CD4-positive, alpha-beta T cell treated with Interleukin-2 at 100 ng/mL for 4 hours (primary cell): ENCODE results near the gene GLUD2.
"Not testable (repeated sequence)": the region's sequence is repeated elsewhere in the genome, so short reads cannot be mapped to it uniquely, and the experiment has no call there.

Experiments
- DNase-seq: peaks from one replicate; pipeline ENCODE4 v3.0.0-alpha.2; 2020; ENCODE audit warnings: low spot score

Gene GLUD2

GRCh38 chrX:121047441-121048419 is at the start of gene GLUD2:
TSS of gene GLUD2 (plus strand) at chrX:121047610. CDS start at chrX:121047685, 75 bp downstream.
- not testable (repeated sequence) for DNase-seq

- DNase-seq: no peak
These were observed 48.0 kb upstream of the GLUD2 start for GRCh38 chrX:120999413-120999812.

- DNase-seq: no peak
These were observed 46.8 kb upstream of the GLUD2 start for GRCh38 chrX:121000589-121000988.

GRCh38 chrX:121008920-121009319 is 38.5 kb upstream of the GLUD2 start:
- no peak for DNase-seq

GRCh38 chrX:121009764-121010163 is 37.6 kb upstream of the GLUD2 start:
- no peak for DNase-seq

GRCh38 chrX:121010218-121010617 is 37.2 kb upstream of the GLUD2 start:
- no peak for DNase-seq

- DNase-seq: no peak
These were observed 36.2 kb upstream of the GLUD2 start for GRCh38 chrX:121011254-121011653.

GRCh38 chrX:121013897-121014455 is 33.4 kb upstream of the GLUD2 start:
- DNase-seq: no peak

GRCh38 chrX:121014826-121015225 is 32.6 kb upstream of the GLUD2 start:
- no peak for DNase-seq

GRCh38 chrX:121028419-121028818 is 19.0 kb upstream of the GLUD2 start:
- no peak for DNase-seq

GRCh38 chrX:121030083-121030482 is 17.3 kb upstream of the GLUD2 start:
- no peak for DNase-seq

GRCh38 chrX:121032531-121032930 is 14.9 kb upstream of the GLUD2 start:
- DNase-seq: no peak

GRCh38 chrX:121036137-121036536 is 11.3 kb upstream of the GLUD2 start:
- DNase-seq: no peak

- no peak for DNase-seq
These were observed 10.5 kb upstream of the GLUD2 start for GRCh38 chrX:121036951-121037350.

- DNase-seq: no peak
These were observed 3.4 kb downstream of the GLUD2 start for GRCh38 chrX:121050781-121051180.

GRCh38 chrX:121052122-121052521 is 4.7 kb downstream of the GLUD2 start:
- no peak for DNase-seq

GRCh38 chrX:121062289-121062688 is 14.9 kb downstream of the GLUD2 start:
- no peak for DNase-seq

- DNase-seq: no peak
These were observed 17.2 kb downstream of the GLUD2 start for GRCh38 chrX:121064579-121064978.

- not testable (repeated sequence) for DNase-seq
These were observed 36.8 kb downstream of the GLUD2 start for GRCh38 chrX:121084247-121084646.

- DNase-seq: no peak
These were observed 37.6 kb downstream of the GLUD2 start for GRCh38 chrX:121084903-121085611.

- DNase-seq: no peak
These were observed 38.2 kb downstream of the GLUD2 start for GRCh38 chrX:121085612-121086010.

GRCh38 chrX:121093011-121093410 is 45.6 kb downstream of the GLUD2 start:
- DNase-seq: no peak
